Measurements from ENCODE around the gene UQCRQ. TPM values are rescaled to one million over a fixed set of nuclear protein-coding genes. Genes with fewer than 3 reads are reported as not detected.

The UQCRQ gene
- total and polyA plus RNA-seq, 2 of the 13 experiments (the other 11 are each of a cell fraction or from before 2014, with no cell fraction given), result 257 to 575 TPM

GRCh38 chr5:132839426-132840301, 26.8 kb upstream of the UQCRQ start (continued):
- TF ChIP-seq ZNF740 (CRISPR knock-in tag; IDR thresholded peaks at IDR 0.05) (no peak), GATAD2A (CRISPR knock-in tag; IDR thresholded peaks at IDR 0.05) (peak; percentile 82), MYPOP (CRISPR knock-in tag; IDR thresholded peaks at IDR 0.05) (0 out of 2 replicates have a peak, but pooled peaks have one; percentile 45), CTCF (CRISPR knock-in tag; IDR thresholded peaks at IDR 0.05) (peak; percentile 9; the same call in 1 of the 2 replicates), E2F1 (CRISPR knock-in tag; IDR thresholded peaks at IDR 0.05) (no peak), SIN3B (IDR thresholded peaks at IDR 0.05; ENCODE audit: low read length) (no peak), SP4 (CRISPR knock-in tag; IDR thresholded peaks at IDR 0.05) (no peak), ELF3 (CRISPR knock-in tag; IDR thresholded peaks at IDR 0.05) (peak; percentile 99), ZNF710 (CRISPR knock-in tag; IDR thresholded peaks at IDR 0.05; ENCODE audit: borderline replicate concordance) (peak; percentile 80; the same call in 1 of the 2 replicates), CREM (IDR thresholded peaks at IDR 0.05) (peak; percentile 78), CREM (CRISPR knock-in tag; IDR thresholded peaks at IDR 0.05) (no peak), ZNF251 (CRISPR knock-in tag; IDR thresholded peaks at IDR 0.05) (no peak), GPBP1L1 (CRISPR knock-in tag; IDR thresholded peaks at IDR 0.05) (no peak), ZNF503 (CRISPR knock-in tag; IDR thresholded peaks at IDR 0.05) (0 out of 2 replicates have a peak, but pooled peaks have one; percentile 28), BRCA1 (CRISPR knock-in tag; IDR thresholded peaks at IDR 0.05) (0 out of 2 replicates have a peak, but pooled peaks have one; percentile 46), ZNF431 (CRISPR knock-in tag; IDR thresholded peaks at IDR 0.05; ENCODE audit: borderline replicate concordance, low read depth) (0 out of 2 replicates have a peak, but pooled peaks have one; percentile 23), ZFY (CRISPR knock-in tag; IDR thresholded peaks at IDR 0.05) (peak; percentile 30), ZNF496 (CRISPR knock-in tag; IDR thresholded peaks at IDR 0.05; ENCODE audit: insufficient replicate concordance) (no peak), ZNF335 (CRISPR knock-in tag; IDR thresholded peaks at IDR 0.05) (peak; percentile 31; the same call in 1 of the 2 replicates)
